Measurements from ENCODE around the gene CKS2.

Gene CKS2

GRCh38 chr9:89361816-89362646 is 51.0 kb downstream of the CKS2 start:
- no peak for TF ChIP-seq CTCF (IDR thresholded peaks at IDR 0.05; ENCODE audit: borderline replicate concordance, insufficient read depth, low read depth, low read length)
- no peak overlapping the region for H3K4me3 ChIP-seq (ENCODE audit: low read depth, low read length)

DNA sequence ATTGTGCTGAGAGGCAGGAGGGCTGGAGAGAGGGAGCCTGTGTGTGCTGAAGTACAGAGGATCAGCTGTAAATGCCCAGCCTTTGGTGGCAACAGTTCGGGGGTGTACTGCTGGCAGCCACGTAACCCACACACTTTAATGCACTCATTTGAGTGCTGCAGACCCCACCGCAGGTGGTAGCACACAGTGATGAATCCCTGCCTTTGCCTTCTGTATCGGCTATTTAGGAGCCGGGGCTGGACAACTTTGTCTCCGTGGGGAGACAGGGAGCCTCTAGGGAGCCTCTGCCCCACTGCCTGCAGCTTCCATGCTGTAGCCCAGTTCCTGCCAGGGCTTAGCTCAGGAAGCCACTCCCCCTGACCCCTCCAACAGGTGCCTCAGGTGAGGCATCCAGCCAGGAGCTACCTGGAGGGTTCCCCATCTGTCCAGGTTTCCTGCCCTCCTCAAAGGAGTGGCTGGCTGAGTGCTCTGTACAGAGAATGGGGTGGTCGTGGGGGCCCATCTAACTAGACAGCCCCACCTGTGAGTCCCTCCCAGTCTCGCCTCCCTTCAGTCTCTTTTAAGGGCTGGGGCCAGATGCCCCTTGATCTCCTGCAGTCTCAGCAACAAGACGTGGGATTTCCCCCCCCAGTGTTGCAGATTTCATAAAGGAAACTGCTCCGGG is 51.8 kb downstream of the CKS2 start:
- TF ChIP-seq CTCF (IDR thresholded peaks at IDR 0.05; ENCODE audit: borderline replicate concordance, insufficient read depth, low read depth, low read length): no peak
- no peak overlapping the region for H3K4me3 ChIP-seq (ENCODE audit: low read depth, low read length)

- H3K4me3 ChIP-seq (ENCODE audit: low read depth, low read length): no peak overlapping the region
- no peak for TF ChIP-seq CTCF (IDR thresholded peaks at IDR 0.05; ENCODE audit: borderline replicate concordance, insufficient read depth, low read depth, low read length)
These were observed 52.3 kb downstream of the CKS2 start for GRCh38 chr9:89363311-89363670.

DNA sequence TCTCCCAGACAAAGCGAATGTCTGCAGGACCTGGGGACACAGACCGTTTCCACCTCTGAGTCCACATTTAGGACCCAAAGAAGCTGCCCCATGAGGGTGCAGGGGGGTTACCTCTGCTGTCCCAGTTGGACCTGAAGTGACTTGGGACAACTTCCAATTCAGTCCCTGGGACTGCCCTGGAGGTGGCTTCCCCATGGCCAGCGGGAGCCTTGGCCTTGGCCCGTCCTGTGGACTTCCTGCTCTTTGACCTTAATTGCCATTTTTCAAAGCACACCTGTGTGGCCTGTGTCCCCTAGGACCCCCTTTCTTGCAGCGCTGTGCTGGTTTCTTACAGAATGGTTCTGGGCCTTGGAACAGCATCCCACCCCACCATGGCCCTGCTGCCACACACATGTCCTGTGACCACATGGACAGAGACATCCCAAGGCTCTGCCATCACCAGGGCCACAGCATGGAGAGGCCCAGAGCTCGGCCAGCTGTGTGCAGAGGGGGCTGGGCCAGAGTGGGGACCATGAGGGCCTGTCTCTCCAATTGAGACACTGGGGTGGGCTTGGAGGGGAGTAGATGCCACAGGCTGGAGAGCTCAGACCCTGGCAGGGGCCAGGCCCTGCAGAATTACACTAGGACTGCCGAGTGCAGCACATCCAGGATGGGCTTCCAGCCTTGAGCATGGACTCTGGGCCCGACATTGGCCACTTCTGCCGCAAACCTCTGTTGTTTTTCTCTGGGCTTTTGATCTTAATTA is 53.1 kb downstream of the CKS2 start:
- H3K4me3 ChIP-seq (ENCODE audit: low read depth, low read length): no peak overlapping the region
- no peak for TF ChIP-seq CTCF (IDR thresholded peaks at IDR 0.05; ENCODE audit: borderline replicate concordance, insufficient read depth, low read depth, low read length)

GRCh38 chr9:89364666-89365531 is 53.9 kb downstream of the CKS2 start:
- no peak overlapping the region for H3K4me3 ChIP-seq (ENCODE audit: low read depth, low read length)
- no peak for TF ChIP-seq CTCF (IDR thresholded peaks at IDR 0.05; ENCODE audit: borderline replicate concordance, insufficient read depth, low read depth, low read length)

- H3K4me3 ChIP-seq (ENCODE audit: low read depth, low read length): no peak overlapping the region
- no peak for TF ChIP-seq CTCF (IDR thresholded peaks at IDR 0.05; ENCODE audit: borderline replicate concordance, insufficient read depth, low read depth, low read length)
These were observed 54.5 kb downstream of the CKS2 start for GRCh38 chr9:89365532-89365912.

All from GM12875 (cell line).